Smooth muscle cell (in vitro differentiated cells): ENCODE results near the gene KLF3. TPM values are rescaled to one million over a fixed set of nuclear protein-coding genes. Genes with fewer than 3 reads are reported as not detected.

ENCODE experiments used
- DNase-seq: peaks from one replicate; lab custom pipeline; 2025; ENCODE audit not compliant: unreplicated experiment; lab: John Stamatoyannopoulos, UW
- H2AFZ ChIP-seq: fragments of 200-600 bp; sonication (generic); 2 replicates; pipeline ENCODE4 v1.6.0; 2016; ENCODE audit warnings: antibody characterized with exemption, low read depth, mild to moderate bottlenecking
- H3F3A ChIP-seq: fragments of 200-600 bp; sonication (generic); 2 replicates; pipeline ENCODE4 v1.6.0; 2017; ENCODE audit warnings: antibody characterized with exemption, low read depth
- H3K27ac ChIP-seq: fragments of 200-600 bp; sonication (generic); 2 replicates; pipeline ENCODE4 v1.5.1; 2016; ENCODE audit warnings: low read depth, mild to moderate bottlenecking
- H3K27me3 ChIP-seq: fragments of 200-600 bp; sonication (generic); 2 replicates; pipeline ENCODE4 v1.6.1; 2016; ENCODE audit warnings: low read depth, mild to moderate bottlenecking
- H3K36me3 ChIP-seq: fragments of 200-600 bp; sonication (generic); 2 replicates; pipeline ENCODE4 v1.5.1; 2016; ENCODE audit warnings: low read depth
- H3K4me1 ChIP-seq: fragments of 200-600 bp; sonication (generic); 2 replicates; pipeline ENCODE4 v1.5.1; 2016; ENCODE audit warnings: low read depth
- H3K4me2 ChIP-seq: fragments of 200-600 bp; sonication (generic); 2 replicates; pipeline ENCODE4 v1.6.0; 2016; ENCODE audit warnings: mild to moderate bottlenecking
- H3K4me3 ChIP-seq: fragments of 200-600 bp; sonication (generic); 2 replicates; pipeline ENCODE4 v1.5.1; 2016; ENCODE audit warnings: mild to moderate bottlenecking
- H3K79me2 ChIP-seq: fragments of 200-600 bp; sonication (generic); 2 replicates; pipeline ENCODE4 v1.6.0; 2016; ENCODE audit warnings: low read depth, mild to moderate bottlenecking
- H3K9ac ChIP-seq: fragments of 200-600 bp; sonication (generic); 2 replicates; pipeline ENCODE4 v1.6.0; 2016; ENCODE audit warnings: low read depth
- H3K9me3 ChIP-seq: fragments of 200-600 bp; sonication (generic); replicated peaks from 2 replicates; pipeline ENCODE4 v1.5.1; 2016; ENCODE audit warnings: low read depth
- H4K20me1 ChIP-seq: fragments of 200-600 bp; sonication (generic); 2 replicates; pipeline ENCODE4 v1.6.0; 2016; ENCODE audit warnings: low read depth
- WGBS: methylation state at CpG from one replicate; pipeline ENCODE4 v1.1.7; 2016; ENCODE audit warnings: low lambda C conversion rate; 5-methylcytosine and 5-hydroxymethylcytosine counted together
- polyA plus RNA-seq: library from polyadenylated mRNA; unstranded; fragments of >200 nt; fragmentation: Nextera tagmentation; extraction: Ambion mirVana; gene quantifications from 2 replicates; pipeline ENCODE4 v1.2.1, GENCODE V29; 2016
- total RNA-seq: library from RNA; depleted of rRNA; stranded (reverse); fragments of >200 nt; gene quantifications from 2 replicates; pipeline ENCODE4 v1.2.3, GENCODE V29; 2014
- TF ChIP-seq, protein P1 (sequence below): fragments of 200-600 bp; sonication (generic); IDR thresholded peaks from 2 replicates; pipeline ENCODE4 v1.5.1; 2017; ENCODE audit warnings: borderline replicate concordance, mild to moderate bottlenecking, antibody characterized with exemption; ENCODE audit not compliant: insufficient read depth, poor library complexity, severe bottlenecking

The KLF3 gene
- total and polyA plus RNA-seq, 2 experiments from 2014 or later: 26.0 to 37.5 TPM

DNA sequence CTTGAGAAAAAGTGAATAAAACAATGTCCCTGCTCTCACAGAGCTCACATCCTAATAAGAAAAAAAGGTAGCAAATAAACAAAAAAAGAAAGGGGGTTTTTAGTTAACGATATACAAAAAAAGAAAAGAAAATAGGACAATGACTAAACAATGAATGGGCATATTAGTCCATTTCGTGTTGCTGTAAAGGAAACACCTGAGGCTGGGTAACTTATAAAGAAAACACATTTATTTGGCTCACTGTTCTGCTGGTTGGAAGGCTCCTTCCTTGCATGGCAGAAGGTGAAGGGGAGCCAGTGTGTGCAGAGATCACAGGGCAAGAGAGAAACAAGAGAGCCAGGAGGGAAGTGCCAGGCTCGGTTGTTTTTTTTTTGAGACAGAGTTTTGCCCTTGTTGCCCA, 4.7 kb upstream of the KLF3 start:
- Histone ChIP-seq H3K4me3 (no peak overlapping the region), H3K27me3 (no peaks in the 10 kb centered on the region), H3F3A (no peaks in the 10 kb centered on the region), H3K9me3 (no peaks in the 10 kb centered on the region), H4K20me1 (no peaks in the 10 kb centered on the region), H3K27ac (no peak overlapping the region), H3K4me1 (no peaks in the 10 kb centered on the region), H2AFZ (no peak overlapping the region), H3K79me2 (peaks cover 19% of the 10 kb centered on the region), H3K36me3 (no peaks in the 10 kb centered on the region), H3K9ac (no peak overlapping the region), H3K4me2 (no peak overlapping the region)
- 93% methylated on average over 3 of the region's 3 CpGs for WGBS
- DNase-seq: no peak
- TF ChIP-seq, protein P1, sequence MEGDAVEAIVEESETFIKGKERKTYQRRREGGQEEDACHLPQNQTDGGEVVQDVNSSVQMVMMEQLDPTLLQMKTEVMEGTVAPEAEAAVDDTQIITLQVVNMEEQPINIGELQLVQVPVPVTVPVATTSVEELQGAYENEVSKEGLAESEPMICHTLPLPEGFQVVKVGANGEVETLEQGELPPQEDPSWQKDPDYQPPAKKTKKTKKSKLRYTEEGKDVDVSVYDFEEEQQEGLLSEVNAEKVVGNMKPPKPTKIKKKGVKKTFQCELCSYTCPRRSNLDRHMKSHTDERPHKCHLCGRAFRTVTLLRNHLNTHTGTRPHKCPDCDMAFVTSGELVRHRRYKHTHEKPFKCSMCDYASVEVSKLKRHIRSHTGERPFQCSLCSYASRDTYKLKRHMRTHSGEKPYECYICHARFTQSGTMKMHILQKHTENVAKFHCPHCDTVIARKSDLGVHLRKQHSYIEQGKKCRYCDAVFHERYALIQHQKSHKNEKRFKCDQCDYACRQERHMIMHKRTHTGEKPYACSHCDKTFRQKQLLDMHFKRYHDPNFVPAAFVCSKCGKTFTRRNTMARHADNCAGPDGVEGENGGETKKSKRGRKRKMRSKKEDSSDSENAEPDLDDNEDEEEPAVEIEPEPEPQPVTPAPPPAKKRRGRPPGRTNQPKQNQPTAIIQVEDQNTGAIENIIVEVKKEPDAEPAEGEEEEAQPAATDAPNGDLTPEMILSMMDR: no peak

DNA sequence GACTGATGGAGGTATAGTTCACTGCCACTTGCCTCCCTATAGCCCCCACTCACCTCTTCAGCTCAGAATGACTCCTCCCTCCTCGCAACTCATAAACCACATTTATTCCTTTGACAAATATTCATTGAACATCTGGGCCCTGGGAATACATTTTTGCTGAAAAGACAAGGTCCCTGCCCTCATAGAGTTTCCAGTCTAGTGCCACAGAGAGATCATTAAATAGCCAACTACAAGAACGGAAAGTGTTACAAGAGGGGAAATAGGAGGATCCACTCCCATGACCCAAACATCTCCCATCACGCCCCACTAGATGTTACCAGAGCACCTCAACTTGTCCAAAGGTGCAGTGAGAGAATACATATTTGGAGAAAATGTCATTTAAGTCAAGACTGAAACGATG, 3.2 kb upstream of the KLF3 start:
- Histone ChIP-seq H3K4me1 (peaks cover 7% of the 10 kb centered on the region), H3F3A (peaks cover 7% of the 10 kb centered on the region), H2AFZ (no peak overlapping the region), H3K27ac (no peak overlapping the region), H3K9ac (no peak overlapping the region), H3K79me2 (peaks cover 32% of the 10 kb centered on the region), H4K20me1 (no peaks in the 10 kb centered on the region), H3K36me3 (no peaks in the 10 kb centered on the region), H3K4me2 (no peak overlapping the region), H3K9me3 (no peaks in the 10 kb centered on the region), H3K4me3 (no peak overlapping the region), H3K27me3 (no peaks in the 10 kb centered on the region)
- DNase-seq: no peak
- TF ChIP-seq, protein P1: no peak
- WGBS: 98% methylated on average over 4 of the region's 4 CpGs

DNA sequence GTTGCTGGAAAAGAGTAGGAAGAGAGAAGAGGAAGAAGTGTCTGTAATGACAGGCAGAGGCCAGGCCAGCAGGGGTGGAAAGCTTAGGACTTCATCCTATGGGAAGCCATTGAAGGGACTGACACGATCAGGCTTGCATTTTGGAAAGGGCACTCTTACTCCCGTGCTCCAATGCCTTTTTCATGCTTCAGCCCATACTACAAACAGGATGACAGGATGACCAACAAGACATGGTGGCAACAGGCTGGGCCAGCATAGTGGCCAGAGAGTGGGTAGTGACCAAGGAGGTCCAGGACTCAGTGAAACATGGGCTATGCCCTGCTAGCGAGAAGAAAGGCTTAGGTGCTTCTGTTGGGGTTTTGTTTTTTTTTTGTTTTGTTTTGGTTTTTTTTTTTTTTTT, 2.6 kb upstream of the KLF3 start:
- Histone ChIP-seq H3K4me1 (peaks cover 12% of the 10 kb centered on the region), H4K20me1 (no peaks in the 10 kb centered on the region), H3K4me2 (no peak overlapping the region), H3K27ac (no peak overlapping the region), H3K9me3 (no peaks in the 10 kb centered on the region), H3K36me3 (no peaks in the 10 kb centered on the region), H3K9ac (no peak overlapping the region), H3K4me3 (no peak overlapping the region), H3F3A (peaks cover 7% of the 10 kb centered on the region), H3K79me2 (peaks cover 38% of the 10 kb centered on the region), H3K27me3 (no peaks in the 10 kb centered on the region), H2AFZ (no peak overlapping the region)
- WGBS: 98% methylated on average over 3 of the region's 3 CpGs
- DNase-seq: no peak
- TF ChIP-seq, protein P1: no peak

DNA sequence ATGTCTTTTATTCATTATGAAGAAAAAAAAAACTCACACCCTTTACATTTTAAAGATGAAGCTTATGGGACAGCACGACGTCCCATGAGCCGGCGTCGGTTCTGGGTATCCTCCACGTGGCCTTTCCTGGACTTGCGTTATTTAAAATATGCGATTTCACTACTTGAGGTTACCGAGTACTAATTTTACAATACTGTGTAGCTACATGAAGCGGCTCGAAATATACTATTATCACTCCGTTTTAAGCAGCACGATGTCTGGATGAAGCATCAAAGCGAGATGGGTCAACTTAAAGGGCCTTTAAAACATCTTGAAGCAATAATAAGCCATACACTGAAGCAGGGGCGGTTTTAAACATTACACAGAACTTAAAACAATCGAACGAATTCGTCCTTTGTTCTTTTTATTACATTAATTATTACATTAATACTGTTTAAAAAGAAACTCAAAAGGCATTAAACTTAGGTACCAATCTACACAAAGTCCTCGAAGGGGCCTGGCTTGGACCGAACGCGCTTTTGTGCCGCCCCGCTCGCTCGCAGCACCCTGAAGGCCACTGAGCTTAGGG, 1.4 kb upstream of the KLF3 start:
- H3K9me3 ChIP-seq: no peaks in the 10 kb centered on the region
- H3K27ac ChIP-seq: peak overlapping the region; percentile 75
- peak overlapping the region; percentile 98 for H3K4me3 ChIP-seq
- H4K20me1 ChIP-seq: no peaks in the 10 kb centered on the region
- peaks cover 47% of the 10 kb centered on the region for H3K79me2 ChIP-seq
- DNase-seq: no peak
- peak overlapping the region; percentile 77 for H3K9ac ChIP-seq
- H3K27me3 ChIP-seq: no peaks in the 10 kb centered on the region
- no peaks in the 10 kb centered on the region for H3K36me3 ChIP-seq
- TF ChIP-seq, protein P1: no peak
- peaks cover 7% of the 10 kb centered on the region for H3F3A ChIP-seq
- 40% methylated on average over 26 of the region's 26 CpGs for WGBS
- peak overlapping the region; percentile 95 for H3K4me2 ChIP-seq
- H3K4me1 ChIP-seq: peaks cover 22% of the 10 kb centered on the region
- peak overlapping the region; percentile 52 for H2AFZ ChIP-seq
